HepG2 (cell line): ENCODE measurements around the gene LGI1. TPM values are rescaled to one million over a fixed set of nuclear protein-coding genes. Genes with fewer than 3 reads are reported as not detected.

Source experiments
- ATAC-seq: fragments of 200-7000 bp; cut with Tn5 transposase; 3 replicates; pipeline ENCODE4 v1.9.1; 2020; ENCODE audit warnings: mild to moderate bottlenecking, moderate library complexity
- BruUV-seq: library from RNA; stranded (reverse); fragments of 400-500 nt; replicated peaks from 2 replicates; lab custom pipeline; 2021; lab: Mats Ljungman, UMichigan
- CTCF ChIA-PET: fragments of 300-600 bp; formaldehyde crosslinking; extraction: SDS; loops from one replicate; lab custom pipeline; 2021; ENCODE audit warnings: low total read pairs, inconsistent platforms, low intra/inter-chr PET ratio; lab: Yijun Ruan, JAX
- POLR2A ChIA-PET: fragments of 350-600 bp; sonication (Branson Sonifier 250); formaldehyde crosslinking; loops from one replicate; lab custom pipeline; 2020; ENCODE audit warnings: antibody characterized with exemption, inconsistent platforms; lab: Yijun Ruan, JAX
- DNase-seq: peaks from one replicate; pipeline ENCODE4 v3.0.0-alpha.2; 2015; ENCODE audit warnings: low spot score
- FAIRE-seq: peaks from 3 replicates; lab custom pipeline; 2011; peaks lifted over from hg19 to GRCh38; lab: Jason Lieb, UNC
- H2AFZ ChIP-seq: one replicate; pipeline ENCODE4 v1.6.1; 2011; ENCODE audit warnings: low read length, inconsistent platforms
- H3K27ac ChIP-seq: fragments of 300-600 bp; 3 replicates; pipeline ENCODE4 v1.8.0; 2011; ENCODE audit warnings: mixed run types, mild to moderate bottlenecking, mixed read lengths, low read length, inconsistent platforms; ENCODE audit not compliant: insufficient read depth; ENCODE audit errors: extremely low read length
- H3K27me3 ChIP-seq, 2 experiments: fragments of 200-600 bp in 1 of 2; 2 replicates in 1 of 2; 3 replicates in 1 of 2; pipeline versions ENCODE4 v1.6.0 to v1.8.0; 2011; ENCODE audit warnings: low read length in 2 of 2, mild to moderate bottlenecking in 2 of 2, moderate library complexity in 2 of 2, inconsistent platforms in 1 of 2; ENCODE audit not compliant: insufficient read depth in 2 of 2, control insufficient read depth in 1 of 2
- H3K36me3 ChIP-seq, 2 experiments: fragments of 200-600 bp in 1 of 2; replicated peaks in 1 of 2; 2 replicates in 1 of 2; 3 replicates in 1 of 2; pipeline versions ENCODE4 v1.5.1 to v1.8.0; 2011; ENCODE audit warnings: low read length in 2 of 2, inconsistent platforms in 1 of 2; ENCODE audit not compliant: insufficient read depth in 2 of 2, control insufficient read depth in 1 of 2
- H3K4me1 ChIP-seq: 2 replicates; pipeline ENCODE4 v1.5.1; 2012; ENCODE audit warnings: low read length, inconsistent platforms; ENCODE audit not compliant: insufficient read depth
- H3K4me2 ChIP-seq: 2 replicates; pipeline ENCODE4 v1.6.0; 2011; ENCODE audit warnings: low read depth, low read length, inconsistent platforms
- H3K4me3 ChIP-seq, 3 experiments: fragments of 200-600 bp in 1 of 3; sonication (generic), shearing (Covaris generic) in 1 of 3; replicated peaks in 1 of 3; 2 replicates each; pipeline ENCODE4 v1.5.1; 2011 to 2016; ENCODE audit warnings: low read length in 3 of 3, inconsistent platforms in 2 of 3, low read depth in 2 of 3, mild to moderate bottlenecking in 2 of 3, control low read depth in 1 of 3, mixed read lengths in 1 of 3; ENCODE audit not compliant: insufficient read depth in 1 of 3
- H3K79me2 ChIP-seq: one replicate; pipeline ENCODE4 v1.6.1; 2011; ENCODE audit warnings: low read length, inconsistent platforms; ENCODE audit not compliant: insufficient read depth
- H3K9ac ChIP-seq: 2 replicates; pipeline ENCODE4 v1.6.0; 2011; ENCODE audit warnings: mild to moderate bottlenecking, low read depth, low read length, inconsistent platforms; ENCODE audit not compliant: insufficient read depth
- H3K9me3 ChIP-seq: 2 replicates; pipeline ENCODE4 v1.5.1; 2012; ENCODE audit warnings: mild to moderate bottlenecking, low read length
- H4K20me1 ChIP-seq: 2 replicates; pipeline ENCODE4 v1.6.0; 2011; ENCODE audit warnings: inconsistent platforms, mild to moderate bottlenecking, low read length, moderate library complexity; ENCODE audit not compliant: insufficient read depth
- ASH2L ChIP-seq: fragments of 300-600, 200-600 bp; sonication (generic); IDR thresholded peaks from 2 replicates; pipeline ENCODE4 v1.7.0; 2017; ENCODE audit warnings: low read depth, mild to moderate bottlenecking, moderate library complexity, mixed read lengths, low read length; ENCODE audit not compliant: insufficient read length
- IRF1 ChIP-seq: sonication (generic); formaldehyde crosslinking; IDR thresholded peaks from 2 replicates; pipeline ENCODE4 v1.4.0; 2020; ENCODE audit warnings: low read depth, mild to moderate bottlenecking, missing genetic modification reagents
- RFX5 ChIP-seq: IDR thresholded peaks from 2 replicates; pipeline ENCODE4 v1.6.1; 2011; ENCODE audit warnings: low read depth, low read length, improper control_type of control experiment
- TBX2 ChIP-seq: sonication (generic); formaldehyde crosslinking; IDR thresholded peaks from 2 replicates; pipeline ENCODE4 v1.5.0; 2020; ENCODE audit warnings: missing genetic modification reagents, mild to moderate bottlenecking, borderline replicate concordance
- TFAP4 ChIP-seq: sonication (generic); IDR thresholded peaks from 2 replicates; pipeline ENCODE4 v1.6.1; 2016; ENCODE audit warnings: low read depth, borderline replicate concordance
- TOE1 ChIP-seq: sonication (generic); formaldehyde crosslinking; IDR thresholded peaks from 2 replicates; pipeline ENCODE4 v1.4.0; 2020; ENCODE audit warnings: mild to moderate bottlenecking, missing genetic modification reagents
- WIZ ChIP-seq: sonication (generic); formaldehyde crosslinking; IDR thresholded peaks from 2 replicates; pipeline ENCODE4 v1.5.1; 2020; ENCODE audit warnings: mild to moderate bottlenecking, missing genetic modification reagents
- ZBTB42 ChIP-seq: sonication (generic); formaldehyde crosslinking; IDR thresholded peaks from 2 replicates; pipeline ENCODE4 v1.5.0; 2020; ENCODE audit warnings: mild to moderate bottlenecking, missing genetic modification reagents
- ZFP1 ChIP-seq: IDR thresholded peaks from 2 replicates; pipeline ENCODE4 v1.6.1; 2016
- ZNF275 ChIP-seq: sonication (generic); formaldehyde crosslinking; IDR thresholded peaks from 2 replicates; pipeline ENCODE4 v1.8.0; 2022; ENCODE audit warnings: missing genetic modification reagents, mild to moderate bottlenecking, inconsistent platforms, borderline replicate concordance
- ZNF841 ChIP-seq: sonication (generic); formaldehyde crosslinking; IDR thresholded peaks from 2 replicates; pipeline ENCODE4 v1.8.1; 2023; ENCODE audit warnings: missing genetic modification reagents, borderline replicate concordance
- ZSCAN29 ChIP-seq: sonication (generic); formaldehyde crosslinking; conservative IDR thresholded peaks from 2 replicates; pipeline ENCODE4 v1.4.0; 2020; ENCODE audit warnings: mild to moderate bottlenecking, missing genetic modification reagents
- WGBS: methylation state at CpG from one replicate; pipeline ENCODE4 v1.1.6; 2017; ENCODE audit warnings: low lambda C conversion rate; 5-methylcytosine and 5-hydroxymethylcytosine counted together
- in situ Hi-C: cut with HindIII; loops from 2 replicates; pipeline ENCODE4 v1.10.0; 2017; ENCODE audit warnings: low pct_unique_long_range_greater_than_20kb; ENCODE audit not compliant: extremely low pct_ligation_motif_present
- intact Hi-C: fragments of 100-400 bp; cut with micrococcal nuclease; formaldehyde crosslinking; loops from one replicate; pipeline ENCODE4 v1.10.0; 2022; ENCODE audit not compliant: unreplicated experiment
- polyA plus RNA-seq, 8 experiments: library from polyadenylated mRNA; depleted of rRNA in 3 of 8; stranded (reverse) in 7 of 8; unstranded in 1 of 8; fragments of >200 nt; fragmentation: Illumina TruSeq in 4 of 8; extraction: Trizol in 4 of 8; gene quantifications; 2 replicates each; pipeline versions ENCODE4 v1.2.1 to v1.2.3, GENCODE V29; 2011 to 2016; ENCODE audit warnings: low read depth in 4 of 8, missing spikeins in 1 of 8, mixed read lengths in 1 of 8; ENCODE audit not compliant: insufficient read depth in 1 of 8
- total RNA-seq, 5 experiments: library from RNA; depleted of rRNA; stranded (reverse); fragments of >200 nt; fragmentation: Illumina TruSeq; extraction: Trizol; gene quantifications; 2 replicates each; pipeline ENCODE4 v1.2.3, GENCODE V29; 2016; ENCODE audit warnings: low read depth in 1 of 5
- TF ChIP-seq, protein P1 (sequence below): sonication (generic); formaldehyde crosslinking; IDR thresholded peaks from 2 replicates; pipeline ENCODE4 v1.4.0; 2020; ENCODE audit warnings: missing genetic modification reagents, mild to moderate bottlenecking, borderline replicate concordance
- TF ChIP-seq, protein P2 (sequence below): sonication (generic); formaldehyde crosslinking; IDR thresholded peaks from 2 replicates; pipeline ENCODE4 v1.8.1; 2023; ENCODE audit warnings: missing genetic modification reagents, mild to moderate bottlenecking, borderline replicate concordance

The LGI1 gene
- total and polyA plus RNA-seq, 2 of the 13 experiments (the other 11 are each of a cell fraction or from before 2014, with no cell fraction given), result not detected

GRCh38 chr10:93773705-93774104 is 16.0 kb downstream of the LGI1 start:
- ATAC-seq (peak; percentile 50), FAIRE-seq (no peak), DNase-seq (no peak)
- POLR2A ChIA-PET, result no interaction called here
- H3K4me1 ChIP-seq, result peaks cover 7% of the 10 kb centered on the region
- no peak overlapping the region for H2AFZ ChIP-seq
- WGBS, result 0% methylated on average over 4 of the region's 4 CpGs
- no peak overlapping the region for H3K4me2 ChIP-seq
- CTCF ChIA-PET, result no interaction called here
- TF ChIP-seq, protein P1, sequence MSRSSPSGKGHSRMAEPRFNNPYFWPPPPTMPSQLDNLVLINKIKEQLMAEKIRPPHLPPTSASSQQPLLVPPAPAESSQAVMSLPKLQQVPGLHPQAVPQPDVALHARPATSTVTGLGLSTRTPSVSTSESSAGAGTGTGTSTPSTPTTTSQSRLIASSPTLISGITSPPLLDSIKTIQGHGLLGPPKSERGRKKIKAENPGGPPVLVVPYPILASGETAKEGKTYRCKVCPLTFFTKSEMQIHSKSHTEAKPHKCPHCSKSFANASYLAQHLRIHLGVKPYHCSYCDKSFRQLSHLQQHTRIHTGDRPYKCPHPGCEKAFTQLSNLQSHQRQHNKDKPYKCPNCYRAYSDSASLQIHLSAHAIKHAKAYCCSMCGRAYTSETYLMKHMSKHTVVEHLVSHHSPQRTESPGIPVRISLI (CRISPR knock-in tag), result no peak
- no peak for TF ChIP-seq WIZ (CRISPR knock-in tag)
- no peak for TF ChIP-seq ZFP1 (CRISPR knock-in tag)
- TF ChIP-seq ZNF841, result no peak
- TF ChIP-seq TBX2, result no peak
- no peak for TF ChIP-seq ASH2L
- TF ChIP-seq ZNF275 (CRISPR knock-in tag), result no peak
- no peak for TF ChIP-seq TOE1 (CRISPR knock-in tag)
- TF ChIP-seq ZBTB42, result no peak
- TF ChIP-seq RFX5, result no peak
- no peak for TF ChIP-seq ZSCAN29 (CRISPR knock-in tag)
- TF ChIP-seq, protein P2, sequence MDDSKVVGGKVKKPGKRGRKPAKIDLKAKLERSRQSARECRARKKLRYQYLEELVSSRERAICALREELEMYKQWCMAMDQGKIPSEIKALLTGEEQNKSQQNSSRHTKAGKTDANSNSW, result no peak
- no peak for TF ChIP-seq IRF1 (CRISPR knock-in tag)
- no peak for TF ChIP-seq TFAP4
- no TSS peak for BruUV-seq
- no peak overlapping the region for H3K4me3 ChIP-seq
- no peak overlapping the region for H3K9ac ChIP-seq
- intact Hi-C loops, result no loop called here
- no peaks in the 10 kb centered on the region for H3K36me3 ChIP-seq
- in situ Hi-C loops, result no loop called here
- no peaks in the 10 kb centered on the region for H4K20me1 ChIP-seq
- H3K27ac ChIP-seq, result no peak overlapping the region
- no peaks in the 10 kb centered on the region for H3K9me3 ChIP-seq
- no peaks in the 10 kb centered on the region for H3K79me2 ChIP-seq
- peaks cover 0 to 5% of the 10 kb centered on the region in 2 experiments; a peak in 1 of 5 replicates for H3K27me3 ChIP-seq
